HG03457 (cell line): Measurements from ENCODE around the gene TVP23B.
"Not testable (repeated sequence)": the region's sequence is repeated elsewhere in the genome, so short reads cannot be mapped to it uniquely, and the experiment has no call there.

Experiments
- ATAC-seq: cut with Tn5 transposase; IDR thresholded peaks from one replicate; pipeline ENCODE4 v1.9.1; 2021; ENCODE audit warnings: moderate number of reproducible peaks; ENCODE audit not compliant: unreplicated experiment

Gene TVP23B

GRCh38 chr17:18780991-18781718 lies at the start of gene TVP23B:
TVP23B (plus strand) TSS chr17:18781183; CDS start chr17:18781294, 111 bp downstream.
- ATAC-seq, result peak; percentile 90

- ATAC-seq, result not testable (repeated sequence)
Measured at GRCh38 chr17:18732438-18732837, 48.5 kb upstream of the TVP23B start.

GRCh38 chr17:18733350-18733749 lies 47.6 kb upstream of the TVP23B start:
- ATAC-seq, result not testable (repeated sequence)

GRCh38 chr17:18739616-18740391 lies 41.2 kb upstream of the TVP23B start:
- ATAC-seq, result not testable (repeated sequence)

GRCh38 chr17:18741228-18741627 lies 39.8 kb upstream of the TVP23B start:
- ATAC-seq, result not testable (repeated sequence)

- not testable (repeated sequence) for ATAC-seq
Measured at GRCh38 chr17:18743699-18744421, 37.1 kb upstream of the TVP23B start, which contains the start of gene FBXW10. FBXW10 (plus strand) TSS chr17:18744054; CDS start chr17:18744245, 191 bp downstream.

- not testable (repeated sequence) for ATAC-seq
Measured at GRCh38 chr17:18744726-18745125, 36.3 kb upstream of the TVP23B start.

- not testable (repeated sequence) for ATAC-seq
Measured at GRCh38 chr17:18746551-18746950, 34.4 kb upstream of the TVP23B start.

- not testable (repeated sequence) for ATAC-seq
Measured at GRCh38 chr17:18747501-18747900, 33.5 kb upstream of the TVP23B start.

- ATAC-seq, result not testable (repeated sequence)
Measured at GRCh38 chr17:18750242-18750641, 30.7 kb upstream of the TVP23B start.

- not testable (repeated sequence) for ATAC-seq
Measured at GRCh38 chr17:18753829-18754409, 27.1 kb upstream of the TVP23B start.

GRCh38 chr17:18755969-18756368 lies 25.0 kb upstream of the TVP23B start:
- ATAC-seq, result not testable (repeated sequence)

- ATAC-seq, result not testable (repeated sequence)
Measured at GRCh38 chr17:18757368-18758044, 23.5 kb upstream of the TVP23B start.

GRCh38 chr17:18758344-18758743 lies 22.6 kb upstream of the TVP23B start:
- ATAC-seq, result not testable (repeated sequence)

- ATAC-seq, result not testable (repeated sequence)
Measured at GRCh38 chr17:18760221-18760620, 20.8 kb upstream of the TVP23B start.

GRCh38 chr17:18770572-18770971 lies 10.4 kb upstream of the TVP23B start:
- not testable (repeated sequence) for ATAC-seq

- ATAC-seq, result not testable (repeated sequence)
Measured at GRCh38 chr17:18771066-18771465, 9.9 kb upstream of the TVP23B start.

- no peak for ATAC-seq
Measured at GRCh38 chr17:18772471-18772870, 8.5 kb upstream of the TVP23B start.

GRCh38 chr17:18781805-18782204 lies 822 bp downstream of the TVP23B start:
- not testable (repeated sequence) for ATAC-seq

- not testable (repeated sequence) for ATAC-seq
Measured at GRCh38 chr17:18785933-18786332, 5.0 kb downstream of the TVP23B start.
